IPS-NIHi11 (cell line): ENCODE data around the gene CPLANE1.
"Not testable (repeated sequence)": the region's sequence is repeated elsewhere in the genome, so short reads cannot be mapped to it uniquely, and the experiment has no call there.

ENCODE experiments used
- DNase-seq: peaks from one replicate; pipeline ENCODE4 v3.0.0; 2012; ENCODE audit warnings: mixed read lengths, low spot score

Gene CPLANE1

DNA sequence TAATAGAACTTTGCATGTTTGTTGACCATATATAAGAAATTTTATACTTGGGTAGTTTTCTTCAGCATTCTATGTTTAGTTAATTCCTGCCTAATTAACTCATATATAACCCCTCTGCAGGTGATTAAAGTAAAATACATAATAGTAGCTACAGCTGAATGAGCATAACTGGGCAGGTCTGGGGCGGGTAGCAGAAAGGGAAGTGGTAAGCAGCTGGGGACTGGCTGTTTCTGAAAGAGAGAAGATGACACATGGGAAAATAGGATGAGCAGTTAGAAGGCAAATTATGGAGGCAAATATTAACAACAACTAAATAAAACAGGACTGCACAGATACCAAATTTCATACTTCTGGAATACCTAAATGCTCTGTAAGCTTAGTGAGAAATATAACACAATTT, 128.1 kb downstream of the CPLANE1 start:
- DNase-seq: no peak

DNA sequence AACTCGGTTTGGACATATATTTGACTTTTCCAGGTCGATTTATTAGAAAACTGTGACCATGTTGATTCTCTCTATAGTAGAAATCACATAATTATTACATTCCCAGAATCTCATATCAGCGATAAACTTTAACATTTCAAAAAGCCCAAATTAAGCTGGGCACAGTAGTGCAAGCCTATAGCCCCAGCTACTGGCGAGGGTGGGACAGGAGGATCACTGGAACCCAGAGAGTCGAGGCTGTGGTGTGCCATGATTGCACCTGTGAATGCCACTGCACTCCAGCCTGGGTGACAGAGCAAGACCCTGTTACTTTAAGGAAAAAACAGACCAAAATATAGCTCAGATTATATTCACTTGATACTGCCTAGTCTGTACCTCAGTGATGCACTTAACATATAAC, 128.9 kb downstream of the CPLANE1 start:
- DNase-seq: no peak

DNA sequence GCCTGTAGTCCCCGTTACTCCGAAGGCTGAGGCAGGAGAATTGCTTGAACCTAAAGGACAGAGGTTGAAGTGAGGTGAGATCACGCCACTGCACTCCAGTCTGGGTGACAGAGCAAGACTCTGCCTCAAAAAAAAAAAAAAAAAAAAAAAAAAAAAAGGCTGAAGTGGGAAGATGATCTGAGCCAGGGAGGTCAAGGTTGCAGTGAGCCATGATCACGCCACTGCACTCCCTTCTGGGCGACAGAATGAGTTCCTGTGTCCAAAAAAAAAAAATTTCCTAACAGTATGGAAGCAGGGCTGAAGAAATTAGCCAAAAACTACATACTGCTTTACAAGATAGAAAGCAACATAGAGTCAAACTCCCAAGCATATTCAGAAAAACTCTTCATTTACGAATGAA, 132.8 kb downstream of the CPLANE1 start:
- DNase-seq: no peak

DNA sequence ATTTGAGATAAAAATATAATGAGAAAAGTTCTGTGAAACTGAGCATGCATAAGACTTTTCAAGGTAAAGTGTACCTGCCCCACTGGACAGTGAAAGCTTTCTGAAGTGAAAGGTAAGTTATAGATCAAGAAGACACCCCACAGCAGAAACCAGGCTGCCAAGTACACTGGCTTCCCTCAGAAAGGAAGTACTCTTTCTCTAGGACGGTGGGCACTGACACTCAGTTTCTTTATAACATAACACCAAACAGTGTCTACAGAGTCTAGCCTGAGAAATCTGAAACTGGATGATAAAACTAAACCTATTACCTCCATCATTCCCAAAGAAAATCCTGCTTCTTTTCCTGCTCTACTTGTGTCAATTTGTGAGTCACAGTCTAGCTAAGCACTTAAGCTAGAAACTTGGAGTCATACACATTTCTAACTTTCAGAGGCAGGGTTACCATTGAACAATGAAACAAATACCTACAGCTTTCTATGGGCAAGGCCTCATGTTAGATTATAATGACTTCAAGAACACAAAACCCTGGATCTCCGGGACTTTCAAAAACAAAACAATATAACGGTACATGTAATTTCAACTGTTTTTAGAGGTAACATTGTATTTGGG, 136.7 kb downstream of the CPLANE1 start:
- no peak for DNase-seq

DNA sequence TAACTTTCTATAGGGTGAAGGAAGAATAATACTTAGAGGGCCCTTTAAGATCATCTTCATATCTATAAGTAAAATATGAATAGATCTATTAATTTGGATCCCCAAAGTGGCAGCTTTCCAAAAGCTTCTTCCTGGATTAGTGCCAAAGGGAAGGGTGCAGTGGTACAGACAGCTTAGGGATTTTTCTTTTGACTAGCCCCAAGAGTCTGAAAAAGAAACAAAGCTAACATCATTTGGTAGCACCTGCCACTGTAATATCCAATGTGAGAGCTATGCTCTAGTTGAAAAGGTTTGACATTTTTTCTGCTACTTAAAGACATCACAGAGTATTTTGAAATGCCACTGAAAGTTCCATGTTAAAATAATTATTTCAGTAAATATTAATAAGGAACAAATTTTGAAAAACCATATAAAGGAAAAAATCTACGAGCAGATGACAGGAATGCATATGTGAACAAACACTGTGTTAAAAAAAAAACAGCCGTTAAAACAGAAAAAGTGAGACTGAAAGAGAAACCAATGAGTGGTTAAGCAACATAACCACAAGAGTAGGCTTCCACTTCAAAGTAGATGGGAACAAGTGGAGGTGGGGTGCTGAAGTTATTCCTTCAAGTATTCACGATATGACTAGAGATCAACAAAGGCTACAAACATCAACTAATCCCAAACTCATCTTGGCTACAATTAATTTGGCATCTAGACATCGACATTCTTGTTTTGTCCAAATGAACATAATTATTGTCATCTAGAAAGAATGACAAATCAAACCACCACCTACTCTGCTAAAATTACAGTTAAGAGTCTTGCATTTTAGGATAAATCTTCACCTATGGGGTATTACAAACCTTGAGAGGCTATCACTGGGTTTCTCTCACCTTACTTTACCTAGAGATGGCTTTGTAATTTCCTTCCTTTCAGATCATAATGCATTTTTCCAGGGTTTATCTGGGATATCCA, 137.5 kb downstream of the CPLANE1 start:
- no peak for DNase-seq

DNA sequence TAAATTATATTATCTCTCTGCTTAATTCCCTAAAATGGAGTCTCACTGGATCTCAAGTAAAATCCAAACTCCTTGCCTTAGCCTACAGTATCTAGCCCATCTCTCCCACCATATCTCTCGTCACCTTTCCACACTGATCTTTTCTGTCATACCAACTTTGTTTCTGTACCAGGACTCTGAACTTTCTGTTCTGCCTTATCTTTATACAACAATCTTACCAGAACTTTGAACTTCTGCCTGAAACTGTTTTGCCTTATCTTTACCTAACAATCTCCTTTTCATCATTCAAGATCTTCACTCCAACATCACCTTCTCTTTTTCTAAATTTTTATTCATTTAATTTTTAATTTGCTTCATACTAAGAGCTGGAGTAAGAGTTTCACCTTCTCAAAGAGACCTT, 139.0 kb downstream of the CPLANE1 start:
- DNase-seq: no peak

DNA sequence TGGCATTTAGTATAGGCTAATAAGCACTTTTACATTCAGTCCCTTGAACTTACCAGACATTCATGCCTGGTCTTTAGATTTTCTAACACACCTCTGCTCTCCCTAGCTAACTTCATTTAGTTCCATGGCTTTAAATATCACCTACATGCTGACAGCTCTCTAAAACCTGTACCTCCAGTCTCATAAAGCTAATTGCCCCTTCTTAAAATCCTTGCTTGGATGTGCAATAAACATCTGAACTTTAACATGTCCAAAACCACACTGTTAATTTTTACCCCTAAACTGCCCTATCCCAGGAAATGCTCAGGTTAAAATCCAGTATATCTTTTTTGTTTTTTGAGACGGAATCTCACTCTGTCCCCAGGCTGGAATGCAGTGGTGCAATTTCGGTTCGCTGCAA, 139.8 kb downstream of the CPLANE1 start:
- no peak for DNase-seq

DNA sequence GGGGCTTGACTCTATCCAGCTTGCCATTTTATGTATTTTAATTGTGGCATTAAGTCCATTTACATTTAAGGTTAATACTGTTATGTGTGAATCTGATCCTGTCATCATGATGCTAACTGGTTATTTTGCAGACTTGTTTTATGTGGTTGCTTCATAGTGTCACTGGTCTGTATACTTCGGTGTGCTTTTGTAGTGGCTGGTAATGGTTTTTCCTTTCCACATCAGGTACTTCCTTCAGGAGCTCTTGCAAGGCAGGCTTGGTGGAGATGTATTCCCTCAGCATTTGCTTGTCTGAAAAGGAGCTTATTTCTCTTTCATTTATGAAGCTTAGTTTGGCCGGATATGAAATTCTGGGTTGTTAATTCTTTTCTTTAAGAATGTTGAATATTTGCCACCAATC, 145.9 kb downstream of the CPLANE1 start:
- no peak for DNase-seq

DNA sequence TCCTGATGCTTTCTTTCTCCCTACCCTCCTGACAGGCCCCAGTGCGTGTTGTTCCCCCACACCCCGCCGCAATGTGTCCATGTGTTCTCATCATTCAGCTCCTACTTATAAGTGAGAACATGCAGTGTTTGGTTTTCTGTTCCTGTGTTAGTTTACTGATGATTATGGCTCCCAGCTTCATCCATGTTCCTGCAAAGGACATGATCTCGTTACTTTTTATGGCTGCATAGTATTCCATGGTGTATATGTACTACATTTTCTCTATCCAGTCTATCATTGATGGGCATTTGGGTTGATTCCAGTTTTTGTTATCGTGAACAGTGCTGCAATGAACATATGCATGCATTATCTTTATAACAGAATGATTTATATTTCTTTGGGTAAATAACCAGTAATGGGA, 149.9 kb downstream of the CPLANE1 start:
- DNase-seq: not testable (repeated sequence)

DNA sequence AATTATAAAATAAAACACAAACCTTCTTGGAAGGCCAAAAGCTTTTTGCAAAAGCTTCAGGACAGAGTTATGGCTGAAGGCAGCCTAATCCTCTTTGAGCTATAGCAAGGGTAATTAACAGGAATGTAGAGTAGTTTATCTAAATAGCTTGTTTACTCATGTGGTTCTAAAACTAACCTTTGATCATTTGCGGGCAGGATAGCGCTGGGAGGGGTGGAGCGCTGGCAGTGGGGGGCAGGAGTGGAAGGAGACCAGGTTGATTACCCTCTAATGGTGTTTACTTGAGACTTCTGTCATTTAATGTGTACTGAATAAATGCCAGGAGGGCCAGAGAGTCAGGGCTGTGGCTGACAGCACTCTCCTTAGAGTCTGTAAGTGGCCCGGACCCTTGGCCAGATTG, 155.4 kb downstream of the CPLANE1 start:
- not testable (repeated sequence) for DNase-seq

DNA sequence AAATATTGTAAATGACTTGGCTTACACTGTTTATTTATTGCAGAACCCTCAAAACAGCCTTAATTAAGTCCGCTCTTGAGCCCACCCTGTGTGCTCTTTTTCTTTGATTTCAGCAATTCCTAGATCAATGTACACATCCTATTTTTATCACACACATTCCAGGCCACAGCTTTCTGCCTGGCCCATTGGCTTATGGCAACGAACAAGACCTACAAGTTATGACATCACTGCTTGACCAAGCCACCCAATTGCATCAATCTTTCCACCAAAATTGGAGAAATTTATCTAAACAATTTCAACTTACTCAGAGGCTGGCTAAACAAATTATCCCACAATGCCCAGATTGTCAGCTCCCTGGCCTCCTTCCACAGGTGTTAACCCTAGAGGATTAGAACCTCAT, 158.4 kb downstream of the CPLANE1 start:
- DNase-seq: no peak

DNA sequence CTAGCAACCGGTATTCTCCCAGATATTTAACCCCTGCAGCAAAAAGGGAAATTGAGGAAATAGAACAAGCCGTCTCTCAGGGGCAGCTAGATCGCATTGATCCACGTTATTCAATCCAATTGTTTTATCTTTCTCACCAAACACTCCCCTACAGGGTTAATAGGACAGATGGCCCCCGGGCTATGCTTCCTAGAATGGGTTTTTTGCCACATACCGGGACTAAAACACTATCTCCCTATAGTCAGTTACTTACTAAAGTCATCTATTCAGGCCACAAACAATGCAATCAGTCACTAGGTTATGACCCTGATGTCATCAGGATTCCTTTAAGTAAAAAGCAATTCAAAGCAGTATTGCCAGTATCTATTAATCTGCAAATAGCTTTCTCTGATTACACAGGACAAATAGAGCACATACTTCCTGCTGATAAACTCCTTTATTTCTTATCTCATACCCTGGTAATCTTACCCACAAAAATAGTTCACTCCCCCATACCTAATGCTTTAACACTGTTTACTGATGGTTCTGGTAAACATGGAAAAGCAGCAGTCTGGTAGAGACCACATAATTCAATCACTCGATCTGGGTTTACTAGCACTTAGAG, 159.0 kb downstream of the CPLANE1 start:
- DNase-seq: no peak

DNA sequence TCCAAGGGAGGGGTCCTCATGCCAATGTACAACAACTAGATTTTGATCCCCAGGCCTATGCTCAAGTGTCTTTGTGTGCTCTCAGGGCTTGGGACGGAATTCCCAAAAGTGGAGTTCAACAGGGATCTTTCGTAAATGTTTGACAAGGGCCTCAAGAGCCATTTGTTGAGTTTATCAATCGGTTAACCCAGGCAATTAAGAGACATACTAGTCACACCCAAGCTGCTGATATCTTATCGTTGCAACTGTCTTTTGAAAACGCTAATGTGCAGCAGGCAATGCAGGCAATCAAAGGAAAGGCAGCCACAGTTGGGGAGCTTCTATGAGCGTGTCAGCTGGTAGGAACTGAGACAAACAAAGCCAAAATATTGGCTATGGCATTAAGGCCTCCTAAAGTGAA, 161.2 kb downstream of the CPLANE1 start:
- no peak for DNase-seq

DNA sequence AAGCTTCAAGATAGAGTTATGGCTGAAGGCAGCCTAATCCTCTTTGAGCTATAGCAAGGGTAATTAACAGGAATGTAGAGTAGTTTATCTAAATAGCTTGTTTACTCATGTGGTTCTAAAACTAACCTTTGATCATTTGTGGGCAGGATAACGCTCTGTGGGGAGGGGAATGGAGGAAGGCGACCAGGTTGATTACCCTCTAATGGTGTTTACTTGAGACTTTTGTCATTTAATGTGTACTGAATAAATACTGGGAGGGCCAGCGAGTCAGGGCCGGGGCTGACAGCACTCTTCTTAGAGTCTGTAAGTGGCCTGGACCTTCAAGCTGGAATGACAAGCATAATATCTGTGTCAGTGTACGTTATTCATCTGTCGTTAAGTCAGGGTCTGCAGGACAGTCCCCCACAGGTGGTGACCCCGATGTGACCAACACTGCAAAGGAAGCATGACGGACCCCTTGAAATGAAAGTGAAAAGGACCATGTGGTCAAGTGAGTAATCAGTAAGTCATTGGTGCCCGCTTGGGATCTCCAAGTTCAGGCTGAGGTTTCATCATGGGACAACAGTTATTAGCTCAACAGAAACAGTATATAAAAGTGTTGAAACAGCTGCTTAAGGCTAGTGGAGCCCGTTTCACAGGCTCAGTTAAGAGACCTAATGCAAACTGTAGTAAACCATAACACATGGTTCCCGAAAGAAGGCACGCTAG, 162.6 kb downstream of the CPLANE1 start:
- DNase-seq: peak; percentile 28

DNA sequence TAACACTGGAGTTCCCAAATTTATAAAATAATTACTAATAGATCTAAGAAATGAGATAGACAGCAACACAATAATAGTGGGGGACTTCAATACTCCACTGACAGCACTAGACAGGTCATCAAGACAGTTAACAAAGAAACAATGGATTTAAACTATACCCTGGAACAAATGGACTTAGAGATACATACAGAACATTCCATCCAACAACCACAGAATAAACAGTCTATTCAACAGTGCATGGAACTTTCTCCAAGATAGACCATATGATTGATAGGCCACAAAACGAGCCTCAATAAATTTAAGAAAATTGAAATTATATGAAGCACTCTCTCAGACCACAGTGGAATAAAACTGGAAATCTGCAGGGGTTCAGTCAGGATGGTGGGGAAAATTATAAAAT, 163.2 kb downstream of the CPLANE1 start:
- not testable (repeated sequence) for DNase-seq

DNA sequence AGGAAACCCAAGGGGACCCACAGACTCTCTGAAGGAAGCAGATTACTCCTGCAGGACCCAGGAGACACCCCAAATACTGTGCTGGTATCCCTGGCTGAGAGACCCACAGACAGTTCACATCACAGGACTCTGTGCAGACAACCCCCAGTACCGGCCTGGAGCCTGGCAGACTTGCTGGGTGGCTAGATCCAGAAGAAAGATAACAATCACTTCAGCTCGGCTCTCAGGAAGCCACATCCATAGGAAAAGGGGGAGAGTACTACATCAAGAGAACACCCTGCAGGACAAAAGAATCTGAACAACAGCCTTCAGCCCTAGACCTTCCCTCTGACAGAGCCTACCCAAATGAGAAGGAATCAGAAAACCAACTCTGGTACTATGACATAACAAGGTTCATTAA, 166.2 kb downstream of the CPLANE1 start:
- not testable (repeated sequence) for DNase-seq

DNA sequence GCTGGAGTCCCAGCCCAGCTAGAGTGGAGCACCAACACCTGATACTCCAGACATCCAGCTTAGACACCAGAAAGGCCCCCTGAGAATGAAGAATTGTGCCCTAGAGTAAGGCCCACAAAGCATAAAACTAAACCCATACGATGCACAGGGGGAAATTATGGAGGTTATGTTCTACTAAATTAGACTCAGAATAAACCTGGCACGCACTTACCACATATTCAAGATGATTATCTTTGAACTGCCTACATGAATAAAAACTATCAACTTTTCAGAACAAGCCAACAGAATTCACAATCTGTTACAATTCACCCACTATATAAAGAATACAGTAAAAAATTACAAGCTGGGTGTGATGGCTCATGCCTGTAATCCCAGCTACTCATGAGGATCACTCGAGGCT, 168.5 kb downstream of the CPLANE1 start:
- no peak for DNase-seq

DNA sequence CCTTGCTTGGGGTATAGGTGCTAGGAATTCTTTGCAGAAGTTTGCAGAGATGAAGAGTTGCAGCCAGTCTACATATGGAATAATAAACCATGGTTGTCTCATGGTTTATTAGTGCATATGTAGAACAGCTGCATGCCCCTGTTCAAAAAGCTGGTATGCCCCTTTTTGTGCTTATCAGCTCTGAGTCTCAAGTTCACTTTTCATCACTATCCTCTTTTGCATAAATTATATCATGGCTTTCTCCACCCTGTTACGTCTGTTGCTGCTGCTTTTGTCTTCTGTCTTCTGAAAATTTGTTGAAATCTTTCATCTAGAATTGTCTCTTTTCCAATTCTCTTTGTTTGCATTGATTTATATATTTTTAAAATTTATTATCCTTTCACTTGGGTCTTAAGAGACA, 172.0 kb downstream of the CPLANE1 start:
- no peak for DNase-seq

DNA sequence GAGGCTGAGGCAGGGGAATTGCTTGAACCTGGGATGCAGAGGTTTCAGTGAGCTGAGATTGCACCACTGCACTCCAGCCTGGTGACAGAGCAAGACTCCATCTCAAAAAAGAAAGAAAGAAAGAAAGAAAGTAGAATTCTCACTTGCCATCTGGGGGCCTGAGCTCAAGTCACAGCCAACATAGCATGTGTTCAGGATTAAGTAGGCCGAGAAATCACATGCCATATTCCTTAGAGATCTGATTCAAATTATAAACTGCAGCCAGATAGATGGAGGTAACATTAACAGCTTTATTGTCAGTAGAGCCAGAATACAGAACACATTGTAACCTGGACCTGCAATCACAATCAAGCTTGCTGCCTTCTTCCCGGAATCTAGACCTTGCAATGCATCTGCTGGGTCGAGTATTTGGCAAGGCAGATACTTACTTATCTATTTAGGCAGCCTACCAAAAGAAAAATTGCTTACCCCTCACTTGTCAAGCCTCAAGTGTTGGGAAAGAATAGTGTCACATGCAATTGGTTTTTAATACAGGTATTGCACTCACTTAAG, 173.7 kb downstream of the CPLANE1 start:
- DNase-seq: no peak

DNA sequence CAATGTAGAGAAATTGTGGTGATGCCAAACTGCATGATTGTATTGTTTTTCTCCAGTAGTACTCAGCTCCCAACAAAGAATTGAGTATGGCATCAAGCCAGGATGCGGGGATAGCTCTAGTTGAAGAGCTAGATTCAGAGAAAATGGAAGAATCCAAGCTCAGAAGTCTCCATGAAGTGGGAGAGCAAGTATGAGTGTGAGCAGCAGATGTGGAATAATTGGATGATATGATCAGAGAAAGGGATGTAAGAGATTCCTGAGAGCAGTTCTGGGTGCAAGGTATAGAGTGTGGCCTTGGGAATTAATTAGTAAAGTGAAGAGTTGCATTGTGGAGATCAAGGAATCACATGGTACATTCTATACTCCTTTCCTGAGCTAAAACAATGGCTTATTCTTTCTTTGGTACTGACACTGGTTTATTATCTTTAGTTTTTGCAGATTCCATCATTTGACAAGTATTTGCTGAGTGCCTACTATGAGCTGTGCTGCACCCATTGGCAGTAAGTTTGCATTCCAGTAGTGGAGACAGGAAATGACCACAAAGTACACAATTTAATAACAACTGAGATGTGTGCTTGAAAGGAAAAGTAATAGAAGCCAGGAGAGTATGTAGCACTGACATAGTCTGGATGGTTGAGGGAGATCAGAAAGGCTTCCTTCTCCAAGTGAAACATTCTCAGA, 177.1 kb downstream of the CPLANE1 start:
- no peak for DNase-seq

DNA sequence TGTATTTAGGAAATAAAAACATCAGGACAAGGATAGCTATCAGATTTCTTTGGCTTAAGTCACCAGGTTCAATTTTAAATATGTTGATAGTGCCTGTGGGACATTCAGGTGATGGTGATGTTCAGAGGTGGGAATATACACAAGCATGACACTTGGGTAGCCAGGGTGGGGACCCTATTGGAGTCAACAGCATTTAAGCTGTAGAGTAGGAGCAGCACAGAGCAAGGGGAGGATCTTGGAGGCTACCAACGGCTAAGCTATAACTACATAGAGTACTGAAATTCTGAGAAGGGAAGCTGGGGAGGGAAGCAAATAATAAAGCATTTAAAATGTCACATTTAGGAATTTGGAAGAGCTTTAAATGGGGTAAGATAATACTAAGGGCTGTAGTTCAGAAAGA, 177.7 kb downstream of the CPLANE1 start:
- no peak for DNase-seq

DNA sequence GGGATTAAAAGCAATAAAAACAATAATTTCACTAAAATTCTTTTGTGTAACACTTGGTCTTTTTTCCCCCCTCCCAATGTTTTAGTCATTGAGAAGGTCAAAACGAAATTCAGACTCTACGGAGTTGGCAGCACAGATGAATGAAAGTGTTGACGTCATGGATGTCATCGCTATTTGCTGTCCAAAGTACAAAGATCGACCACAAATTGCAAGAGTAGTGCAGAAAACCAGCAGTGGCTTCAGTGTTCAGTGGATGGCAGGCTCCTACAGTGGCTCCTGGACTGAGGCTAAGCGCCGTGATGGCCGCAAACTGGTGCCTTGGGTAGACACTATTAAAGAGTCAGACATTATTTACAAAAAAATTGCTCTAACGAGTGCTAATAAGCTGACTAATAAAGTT, 184.7 kb downstream of the CPLANE1 start:
- DNase-seq: no peak
